HG03469 (cell line): ENCODE measurements around the gene ACAD11.
"Not testable (repeated sequence)": the region's sequence is repeated elsewhere in the genome, so short reads cannot be mapped to it uniquely, and the experiment has no call there.

ENCODE experiments used
- ATAC-seq: cut with Tn5 transposase; IDR thresholded peaks from one replicate; pipeline ENCODE4 v1.9.1; 2021; ENCODE audit warnings: mild to moderate bottlenecking, moderate library complexity, moderate number of reproducible peaks; ENCODE audit not compliant: unreplicated experiment

Gene ACAD11

DNA sequence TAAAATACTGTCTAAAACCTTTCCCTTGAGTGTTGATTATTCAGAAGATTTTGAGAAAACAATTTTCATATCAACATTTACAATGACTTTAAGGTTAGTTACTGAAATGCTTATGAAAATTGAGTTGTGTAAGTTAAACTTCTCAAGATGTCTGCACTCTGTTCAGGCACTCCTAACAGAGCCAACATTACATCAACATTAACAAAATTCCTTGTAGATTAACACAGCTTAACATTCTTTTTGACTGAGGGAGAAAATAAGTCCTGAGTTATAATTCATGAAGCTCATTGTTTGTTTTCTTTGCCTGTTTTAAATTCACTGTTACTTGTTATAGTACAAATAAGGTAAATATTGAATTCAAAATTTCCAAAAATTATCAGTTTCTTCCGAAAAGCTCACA, 53.5 kb downstream of the ACAD11 start:
- ATAC-seq, result no peak

DNA sequence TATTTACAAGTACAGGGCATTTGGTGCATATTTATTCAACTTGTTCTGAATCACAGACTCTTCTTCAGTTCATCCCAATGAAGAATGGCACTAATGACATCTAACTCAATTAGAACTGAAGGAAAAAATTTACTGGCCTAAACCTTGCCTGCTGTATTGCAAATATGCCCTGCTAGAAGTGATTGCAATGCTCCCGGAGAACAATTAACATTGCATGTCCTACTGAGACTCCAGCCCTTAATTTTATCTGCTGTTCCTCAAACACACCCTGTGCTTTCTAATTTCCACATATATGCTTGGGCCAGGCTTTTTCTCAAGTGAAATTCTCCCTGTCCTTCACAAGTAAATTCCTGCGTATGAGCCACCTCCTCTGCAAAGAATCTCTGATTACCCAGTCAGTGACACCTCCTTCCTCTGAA, 54.2 kb downstream of the ACAD11 start:
- ATAC-seq, result no peak

DNA sequence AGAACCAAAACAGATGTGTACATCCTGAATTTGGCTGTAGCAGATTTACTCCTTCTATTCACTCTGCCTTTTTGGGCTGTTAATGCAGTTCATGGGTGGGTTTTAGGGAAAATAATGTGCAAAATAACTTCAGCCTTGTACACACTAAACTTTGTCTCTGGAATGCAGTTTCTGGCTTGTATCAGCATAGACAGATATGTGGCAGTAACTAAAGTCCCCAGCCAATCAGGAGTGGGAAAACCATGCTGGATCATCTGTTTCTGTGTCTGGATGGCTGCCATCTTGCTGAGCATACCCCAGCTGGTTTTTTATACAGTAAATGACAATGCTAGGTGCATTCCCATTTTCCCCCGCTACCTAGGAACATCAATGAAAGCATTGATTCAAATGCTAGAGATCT, 59.0 kb downstream of the ACAD11 start:
- ATAC-seq, result not testable (repeated sequence)

DNA sequence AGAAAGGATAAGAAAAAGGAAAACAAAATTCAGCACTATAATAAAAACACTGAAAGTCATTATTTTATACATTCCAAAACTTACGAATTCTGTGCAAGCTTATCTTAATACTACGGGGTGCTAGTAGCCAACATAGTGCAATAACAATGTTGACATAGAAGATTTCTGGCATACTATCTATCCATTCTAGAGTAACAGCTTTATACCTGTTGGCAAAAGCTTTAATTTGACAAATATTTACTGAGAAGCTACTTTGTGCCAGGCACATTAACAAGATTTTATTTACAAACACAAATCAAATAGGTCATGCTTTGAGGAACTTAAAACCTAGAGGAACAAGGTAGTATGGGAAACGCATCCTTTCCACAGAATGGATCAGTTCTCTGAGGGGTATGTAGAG, 61.4 kb downstream of the ACAD11 start:
- no peak for ATAC-seq

DNA sequence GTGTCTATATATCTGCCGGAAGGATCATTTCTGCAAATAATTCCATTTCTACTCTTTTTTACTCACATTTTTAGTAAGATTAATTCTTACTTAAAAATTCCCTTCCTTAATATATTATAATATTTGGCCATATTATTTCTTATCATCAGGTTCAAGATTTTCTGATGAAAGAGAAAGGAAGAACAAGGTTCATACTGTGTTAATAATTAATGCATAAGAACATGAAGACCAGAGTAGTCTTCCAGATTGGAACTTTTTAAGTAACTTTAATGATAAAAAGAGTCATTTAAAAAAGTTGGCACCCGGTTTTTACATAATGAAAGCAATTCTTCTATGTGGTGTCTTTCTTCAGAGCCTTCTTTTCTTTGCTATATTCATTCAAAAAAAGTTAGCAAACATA, 61.9 kb downstream of the ACAD11 start:
- no peak for ATAC-seq

DNA sequence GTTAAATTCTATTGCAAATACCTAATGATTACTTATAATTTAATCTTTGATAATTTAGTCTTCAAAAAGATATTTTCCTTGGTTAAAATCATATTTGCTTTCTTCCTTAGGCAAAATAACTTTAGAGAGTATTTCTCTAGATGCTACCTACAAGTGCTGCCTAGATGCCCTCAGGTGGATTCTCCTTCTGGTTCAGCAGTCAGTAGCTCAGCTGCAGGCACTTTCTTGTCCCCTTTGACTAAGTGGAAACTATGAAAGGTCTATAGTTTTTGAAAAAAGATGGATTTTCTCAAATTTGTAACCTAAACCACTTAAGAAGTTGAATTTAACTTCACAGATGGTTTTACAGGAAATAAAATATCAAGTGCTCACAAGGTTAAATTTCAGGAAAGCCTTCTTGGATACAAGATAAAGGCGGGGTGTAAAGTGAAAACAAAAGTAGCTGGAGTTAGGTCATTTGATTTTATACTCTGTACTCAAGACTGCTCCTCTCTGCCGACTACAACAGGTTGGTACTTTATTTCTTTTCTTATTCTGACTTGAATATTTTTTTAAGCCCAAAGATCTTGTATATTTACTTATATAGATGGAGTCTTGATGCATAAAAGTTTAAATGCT, 62.7 kb downstream of the ACAD11 start, which contains the start of gene ACKR4:
ACKR4 (plus strand) TSS at position 455 of the 618 bp plus-strand sequence. CDS start 3,128 bp downstream, outside the sequence.
- no peak for ATAC-seq

DNA sequence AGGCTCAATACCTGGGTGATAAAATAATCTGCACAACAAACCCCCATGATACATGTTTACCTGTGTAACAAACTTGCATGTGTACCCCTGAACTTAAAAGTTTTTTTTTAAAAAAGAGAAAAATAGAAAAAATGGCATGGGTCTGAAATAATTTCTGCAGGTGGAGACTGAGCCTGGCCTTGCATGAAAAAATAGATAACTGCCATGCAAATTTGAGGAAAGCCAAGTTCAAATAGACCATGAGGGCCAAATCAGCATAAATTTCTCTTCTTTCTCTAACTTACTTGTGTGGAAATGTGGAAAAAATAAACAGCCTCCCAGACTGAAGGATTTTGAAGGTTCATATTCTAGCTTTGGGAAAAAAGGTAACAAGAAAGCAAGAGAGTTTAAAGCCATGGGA, 63.3 kb downstream of the ACAD11 start:
- ATAC-seq, result no peak

DNA sequence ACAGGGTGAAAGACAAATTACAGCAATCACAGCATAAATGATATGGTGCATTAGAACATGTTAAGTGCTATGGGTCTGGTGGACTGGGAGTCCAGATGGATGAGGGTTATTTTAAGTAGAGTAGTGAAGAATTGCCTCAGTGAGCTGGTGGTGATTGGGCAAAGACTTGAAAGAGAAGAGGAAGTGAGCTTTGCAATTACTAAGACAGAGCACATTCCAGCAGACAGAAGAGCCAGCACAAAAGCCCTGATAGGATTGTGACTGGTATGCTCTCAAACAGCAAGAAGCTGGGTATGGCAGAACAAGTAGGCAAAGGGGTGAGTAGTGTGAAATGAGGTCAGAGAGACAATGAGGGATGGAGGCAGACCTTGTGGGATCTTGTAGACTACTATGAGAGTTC, 64.6 kb downstream of the ACAD11 start:
- ATAC-seq, result no peak

DNA sequence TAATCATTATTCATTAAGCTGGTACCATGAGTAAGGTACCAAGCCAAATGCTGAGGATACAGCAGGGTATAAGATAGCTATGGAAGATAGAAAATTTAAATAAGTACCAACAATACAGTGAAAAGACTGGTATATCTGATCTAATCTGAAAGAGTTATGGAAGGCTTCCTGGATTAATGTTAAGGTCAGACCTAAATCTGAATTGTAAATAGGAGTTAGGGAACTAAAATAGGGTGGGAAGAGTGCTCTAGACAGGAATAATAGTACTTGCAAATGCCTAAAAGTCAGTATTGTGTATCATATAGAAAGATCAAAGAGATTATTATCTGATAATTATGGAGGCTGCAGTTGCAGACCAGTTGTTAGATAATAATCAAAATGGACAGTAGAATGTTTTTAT, 65.1 kb downstream of the ACAD11 start:
- no peak for ATAC-seq

DNA sequence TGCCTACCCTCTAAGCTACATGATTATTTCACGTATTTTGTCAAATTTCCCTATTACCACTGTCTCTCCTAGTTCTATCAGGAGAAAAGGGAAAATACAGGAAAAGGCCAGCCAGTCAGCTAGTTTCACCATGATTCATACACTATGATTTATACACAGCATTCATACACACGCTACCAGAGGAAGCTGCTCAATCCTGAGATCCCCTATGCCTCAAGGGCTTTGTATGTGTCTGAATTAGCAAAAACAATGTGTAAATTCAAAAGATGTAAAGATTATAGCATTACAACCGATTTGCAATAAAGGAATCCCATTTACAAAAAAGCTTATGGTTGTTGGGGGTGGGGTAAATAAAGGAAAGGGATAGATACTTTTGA, 65.7 kb downstream of the ACAD11 start:
- ATAC-seq, result no peak

DNA sequence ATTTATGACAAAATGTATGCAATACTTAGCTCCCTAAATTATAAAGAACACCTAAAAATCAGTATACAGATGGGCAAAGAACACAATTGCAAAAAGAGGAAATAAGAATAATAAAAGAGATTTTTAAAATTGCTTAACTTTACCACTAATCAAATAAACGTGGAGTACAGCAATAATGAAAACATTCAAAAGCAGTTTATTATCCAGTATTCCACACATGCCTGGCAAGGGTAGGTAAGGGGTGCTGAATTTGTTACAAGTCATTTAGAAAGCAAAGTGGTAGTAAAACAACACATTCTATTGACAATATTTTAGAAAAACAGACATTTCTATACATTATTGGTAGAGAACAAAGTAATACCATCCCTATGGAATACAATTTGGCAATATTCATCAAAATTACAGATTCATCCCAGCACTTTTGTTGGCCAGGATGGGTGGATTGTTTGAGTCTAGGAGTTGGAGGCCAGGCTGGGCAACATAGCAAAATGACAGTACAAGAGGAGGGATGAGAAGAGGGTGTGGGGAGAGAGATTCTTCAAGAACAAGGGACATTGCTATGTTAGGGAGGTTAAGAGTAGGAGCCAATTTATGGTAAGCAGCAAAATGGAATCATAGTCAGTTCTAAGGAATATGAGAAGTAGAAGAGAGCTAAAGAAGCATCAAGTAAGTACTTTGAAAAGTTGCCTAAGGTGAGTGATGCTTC, 66.2 kb downstream of the ACAD11 start:
- ATAC-seq, result no peak

DNA sequence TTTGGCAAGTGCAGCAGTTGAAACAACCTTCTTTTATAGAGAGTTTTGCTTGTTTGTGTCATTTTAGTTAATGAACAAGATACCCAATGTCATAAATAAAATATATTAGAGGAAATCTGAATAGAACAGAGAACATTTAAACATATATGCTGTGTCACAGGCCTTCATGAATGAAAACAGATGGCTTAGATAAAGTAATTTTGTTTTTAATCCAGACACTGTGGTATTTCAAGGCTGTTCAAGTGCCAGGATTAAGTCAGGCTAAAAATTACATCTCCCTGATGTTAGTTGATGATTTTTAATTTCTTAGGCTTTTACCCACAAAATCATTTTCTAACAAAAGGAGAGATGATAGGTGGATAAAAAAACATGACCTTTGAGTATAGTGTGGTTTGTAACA, 67.4 kb downstream of the ACAD11 start:
- ATAC-seq, result no peak

DNA sequence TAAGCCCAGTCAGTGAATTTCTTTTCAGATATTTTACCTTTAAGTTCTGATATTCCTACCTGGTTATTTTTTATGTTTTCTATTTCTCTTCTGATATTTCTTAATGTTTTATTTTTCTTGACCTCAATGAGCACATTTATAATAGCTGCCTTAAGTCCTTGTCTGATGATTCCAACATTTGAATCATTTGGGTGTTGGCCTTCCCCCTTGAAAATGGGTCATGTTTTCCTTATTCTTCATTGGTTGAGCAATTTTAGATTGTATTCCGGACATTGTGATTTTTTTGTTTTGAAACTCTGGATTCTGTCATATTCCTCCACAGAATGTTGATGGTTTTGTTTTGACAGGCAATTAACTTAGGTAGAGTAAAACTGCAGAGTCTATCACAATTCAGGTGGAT, 72.2 kb downstream of the ACAD11 start:
- ATAC-seq, result no peak

DNA sequence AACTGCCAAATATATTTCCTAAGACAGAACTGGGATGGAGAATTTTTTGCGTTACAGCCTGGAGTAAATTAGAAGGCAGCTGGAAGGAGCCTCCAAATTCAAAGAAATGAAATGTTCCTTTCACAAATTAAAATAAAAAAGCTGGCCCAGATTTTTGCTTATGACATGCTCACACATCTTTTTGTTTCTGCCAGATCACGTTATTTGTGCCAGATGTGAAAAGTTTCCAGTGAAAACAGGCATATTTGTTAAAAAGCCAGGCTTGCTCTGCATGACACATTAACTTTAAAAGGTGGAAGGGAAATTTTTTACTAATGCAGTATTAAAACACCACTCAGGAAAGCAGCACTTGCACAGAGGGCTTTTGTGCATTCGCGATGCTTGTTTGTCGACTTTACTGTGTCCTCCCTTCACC, 85.8 kb downstream of the ACAD11 start:
- no peak for ATAC-seq

DNA sequence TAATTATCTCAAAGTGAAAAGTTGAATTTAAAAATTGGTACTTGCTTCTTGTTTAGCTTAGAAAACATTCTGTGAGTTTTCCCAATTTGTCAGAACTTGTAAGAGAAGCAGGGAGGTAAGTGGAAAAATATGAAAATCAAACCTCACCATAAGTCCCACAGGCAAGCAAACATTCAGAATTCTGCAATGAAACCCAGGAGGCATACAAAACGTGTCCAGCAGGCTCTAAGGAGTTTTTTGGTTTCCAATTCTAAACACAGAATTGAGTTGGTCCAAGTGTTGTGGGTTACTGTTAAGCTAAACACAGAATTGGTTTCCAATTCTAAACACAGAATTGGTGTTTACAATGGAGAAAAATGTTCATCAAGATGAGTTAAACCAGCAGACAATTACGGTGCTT, 89.6 kb downstream of the ACAD11 start:
- ATAC-seq, result no peak

DNA sequence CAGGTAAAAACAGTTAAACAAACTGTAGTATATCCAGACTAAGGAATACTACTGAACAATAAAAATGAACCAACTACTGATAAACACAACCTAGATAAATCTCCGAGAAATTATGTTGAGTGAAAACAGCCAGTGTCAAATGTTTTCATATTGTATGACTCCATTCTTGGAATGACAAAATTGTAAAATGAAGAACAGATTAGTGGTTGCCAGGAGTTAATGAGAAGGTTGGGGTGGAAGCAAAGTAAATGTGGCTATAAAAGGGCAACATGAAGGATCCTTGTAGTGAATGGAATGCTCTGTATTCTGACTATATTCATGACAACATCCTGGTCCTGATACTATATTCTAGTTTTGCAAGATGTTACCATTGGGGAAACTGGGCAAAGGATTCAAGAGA, 90.0 kb downstream of the ACAD11 start:
- ATAC-seq, result no peak

DNA sequence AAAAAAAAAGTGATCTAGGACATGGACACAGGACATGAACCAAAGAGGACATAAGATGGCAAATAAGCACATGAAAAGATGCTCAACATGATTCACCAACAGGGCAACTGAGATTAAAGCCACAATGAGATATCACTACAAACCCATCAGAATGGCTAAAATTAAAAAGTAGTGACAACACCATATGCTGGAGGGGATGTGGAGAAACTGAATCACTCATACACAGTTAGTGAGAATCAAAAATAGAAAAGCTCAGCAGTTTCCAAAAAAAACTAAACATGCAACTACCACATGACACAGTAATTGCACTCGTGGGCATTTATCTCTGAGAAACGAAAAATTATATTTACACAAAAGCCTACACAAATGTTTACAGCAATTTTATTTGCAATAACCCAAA, 90.5 kb downstream of the ACAD11 start:
- no peak for ATAC-seq

DNA sequence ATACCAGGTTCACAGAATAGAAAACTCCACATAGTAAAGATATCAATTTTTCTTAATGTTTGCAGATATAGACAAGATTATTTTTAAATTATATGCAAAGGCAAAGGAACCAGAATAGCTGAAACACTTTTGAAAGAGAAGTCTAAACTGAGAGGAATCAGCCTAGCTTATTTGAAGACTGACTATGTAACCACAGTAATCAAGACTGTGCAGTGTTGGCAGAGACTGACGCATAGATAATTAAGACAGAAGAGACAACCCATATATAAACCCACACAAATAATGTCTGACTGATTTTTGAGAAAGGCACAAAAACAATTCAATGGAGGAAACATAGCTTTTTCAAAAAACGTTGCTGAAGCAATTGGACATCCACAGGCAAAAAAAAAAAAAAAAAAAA, 91.2 kb downstream of the ACAD11 start:
- no peak for ATAC-seq

DNA sequence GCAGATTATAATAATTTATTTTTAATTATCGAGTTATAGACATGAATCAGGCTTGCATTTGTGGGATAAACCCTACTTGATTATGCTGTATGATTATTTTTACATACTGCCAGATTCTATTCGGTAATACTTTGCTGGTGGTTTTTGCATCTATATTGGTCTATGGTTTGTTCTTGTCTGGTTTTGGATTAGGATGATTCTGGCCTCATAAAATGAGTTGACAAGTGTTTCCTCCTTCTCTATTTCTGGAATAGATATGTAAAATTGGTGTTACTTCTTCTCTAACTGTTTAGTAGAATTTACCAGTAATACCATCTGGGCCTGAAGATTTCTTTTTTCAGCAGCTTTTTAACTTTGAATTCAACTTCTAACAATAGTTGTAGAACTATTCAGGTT, 95.5 kb downstream of the ACAD11 start:
- ATAC-seq, result no peak

DNA sequence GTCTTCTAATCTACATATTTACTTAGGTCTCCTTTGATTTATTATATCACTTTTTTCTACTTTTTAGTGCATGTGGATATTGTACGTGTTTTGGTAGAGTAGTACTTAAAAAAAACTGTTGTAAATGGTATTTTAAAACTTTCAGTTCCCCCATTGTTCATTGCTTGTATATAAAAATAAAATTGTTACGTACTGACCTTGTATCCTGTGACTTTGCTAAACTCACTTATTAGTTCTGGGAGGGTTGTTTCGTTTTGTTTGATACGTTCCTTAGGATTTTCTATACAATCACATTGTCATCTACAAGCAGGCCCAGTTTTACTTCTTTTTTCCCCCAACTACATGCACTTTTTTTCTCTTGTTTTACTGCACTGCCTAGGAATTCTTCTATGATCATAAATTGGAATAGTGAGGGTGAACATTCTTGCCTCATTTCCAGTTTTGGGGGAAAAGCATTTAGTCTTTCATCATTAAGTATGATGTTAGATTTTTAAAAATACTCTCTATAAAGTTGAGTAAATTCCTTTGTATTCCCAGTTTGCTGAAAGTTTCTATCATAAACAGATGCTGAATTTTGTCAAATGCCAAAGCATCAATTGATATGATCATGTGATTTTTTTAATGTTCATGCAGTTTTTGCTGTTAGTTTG, 96.1 kb downstream of the ACAD11 start:
- ATAC-seq, result no peak

DNA sequence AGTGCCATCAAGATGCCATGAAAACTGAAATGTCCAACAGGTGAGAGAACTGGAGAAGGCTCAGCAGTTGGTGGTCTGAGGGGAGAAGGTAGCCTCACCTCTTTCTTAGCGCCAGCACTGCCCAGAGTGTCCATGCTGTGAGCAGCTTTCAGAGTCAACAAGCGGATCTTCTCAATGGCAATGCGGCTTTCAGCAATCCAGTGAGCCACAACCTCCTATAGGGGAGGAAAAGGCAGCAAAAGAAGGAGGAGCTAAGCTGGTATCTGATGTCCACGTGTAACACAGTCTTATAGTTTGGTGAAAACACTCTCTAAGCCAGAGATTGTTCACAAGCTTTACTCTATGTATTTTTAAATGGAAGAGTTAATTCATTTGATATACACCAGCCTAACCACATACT, 98.6 kb downstream of the ACAD11 start:
- no peak for ATAC-seq

DNA sequence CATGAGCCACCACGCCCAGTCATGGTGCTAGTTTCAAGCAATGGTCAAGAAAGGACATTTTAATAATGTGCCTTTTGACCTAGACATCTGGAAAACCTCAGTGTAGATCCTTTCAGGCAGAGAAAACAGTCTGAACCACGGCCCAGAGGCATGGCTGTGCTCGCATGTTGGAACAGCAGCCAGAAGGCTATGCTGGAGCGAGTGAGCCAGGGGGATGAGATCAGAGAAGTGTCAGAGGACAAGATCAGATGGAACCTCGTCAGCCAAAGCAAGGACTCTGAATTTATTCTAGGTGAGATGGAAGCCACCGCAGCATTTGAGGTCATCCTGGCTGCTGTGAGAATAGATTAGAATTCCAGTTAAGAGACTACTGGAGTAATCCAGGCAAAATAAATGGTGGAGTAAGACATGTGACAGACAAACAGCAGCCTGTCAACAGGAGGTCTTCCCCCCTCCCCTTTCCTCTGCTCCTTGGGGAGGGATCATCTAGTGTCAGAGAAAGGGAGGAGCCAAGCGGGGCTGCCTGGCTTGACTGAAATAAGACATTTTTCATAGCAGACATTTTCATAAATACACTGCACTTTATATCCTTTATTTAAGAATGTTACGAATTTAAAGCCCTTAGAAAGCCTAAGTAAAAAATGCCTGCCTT, 103.0 kb downstream of the ACAD11 start:
- ATAC-seq, result no peak
